ENCODE results near the gene DNAH7.

GRCh38 chr2:196096264-196096663 lies 27.6 kb upstream of the DNAH7 start:
- TF ChIP-seq CTCF (IDR thresholded peaks at IDR 0.05): no peak
- TF ChIP-seq POLR2AphosphoS5 (IDR thresholded peaks at IDR 0.05): no peak
- no peak for TF ChIP-seq EP300 (IDR thresholded peaks at IDR 0.05)
- TF ChIP-seq POLR2A (IDR thresholded peaks at IDR 0.05): no peak
